ENCODE results near the gene DDAH2.
A peak's percentile ranks its signal among the peaks of the same experiment; 100 is the strongest.

DDAH2 gene

GRCh38 chr6:31732029-31732428 is 2.9 kb upstream of the DDAH2 start:
- ATAC-seq, result no peak

GRCh38 chr6:31730631-31731086 is 1.6 kb upstream of the DDAH2 start:
- ATAC-seq (no peak), DNase-seq (no peak)

More at GRCh38 chr6:31732029-31732428, 2.9 kb upstream of the DDAH2 start:
- DNase-seq, result no peak

- DNase-seq (peak; percentile 82), ATAC-seq (peak; percentile 60)
Measured at GRCh38 chr6:31729979-31730630, 1.0 kb upstream of the DDAH2 start.

- peak; percentile 85 for DNase-seq
- ATAC-seq, result peak; percentile 61
Measured at GRCh38 chr6:31729515-31729978, 448 bp upstream of the DDAH2 start.

- no peak for ATAC-seq
- DNase-seq, result no peak
Measured at GRCh38 chr6:31727717-31728671, 1.1 kb downstream of the DDAH2 start.

GRCh38 chr6:31727034-31727716 is 1.9 kb downstream of the DDAH2 start:
- DNase-seq (peak; percentile 45), ATAC-seq (peak; percentile 51)

GRCh38 chr6:31725502-31726350 is 3.4 kb downstream of the DDAH2 start:
- DNase-seq (no peak), ATAC-seq (no peak)

- ATAC-seq (no peak), DNase-seq (no peak)
Measured at GRCh38 chr6:31723980-31724691, 5.0 kb downstream of the DDAH2 start.

GRCh38 chr6:31723245-31723979 is 5.7 kb downstream of the DDAH2 start, which contains the start of gene MPIG6B:
MPIG6B (plus strand) TSS chr6:31723373; CDS start chr6:31723384, 11 bp downstream.
- ATAC-seq (no peak), DNase-seq (no peak)

- peak; percentile 37 for ATAC-seq
- DNase-seq, result no peak
Measured at GRCh38 chr6:31722173-31722572, 6.9 kb downstream of the DDAH2 start.

- ATAC-seq (no peak), DNase-seq (no peak)
Measured at GRCh38 chr6:31721351-31722020, 7.6 kb downstream of the DDAH2 start, which contains the start of gene LY6G6C. LY6G6C (minus strand) TSS chr6:31721746; CDS start chr6:31721679, 67 bp downstream.

GRCh38 chr6:31720196-31720770 is 8.8 kb downstream of the DDAH2 start:
- no peak for DNase-seq

GRCh38 chr6:31719001-31719400 is 10.1 kb downstream of the DDAH2 start:
- ATAC-seq, result no peak
- no peak for DNase-seq

More at GRCh38 chr6:31720196-31720770, 8.8 kb downstream of the DDAH2 start:
- ATAC-seq, result no peak

- ATAC-seq (no peak), DNase-seq (no peak)
Measured at GRCh38 chr6:31718265-31718664, 10.8 kb downstream of the DDAH2 start.

GRCh38 chr6:31717499-31718222 is 11.4 kb downstream of the DDAH2 start:
- DNase-seq, result no peak
- no peak for ATAC-seq

GRCh38 chr6:31715022-31715958 is 13.8 kb downstream of the DDAH2 start, which contains the start of gene LY6G6D:
LY6G6D (plus strand) TSS chr6:31715348; CDS start chr6:31715356, 8 bp downstream.
- ATAC-seq (no peak), DNase-seq (no peak)

All from stimulated activated naive CD8-positive, alpha-beta T cell treated with anti-CD3 and anti-CD28 coated beads, Interleukin-15, Interleukin-2, amounts not matched to agents 100 U/mL and 50 U/mL, for 24 hours (primary cell).